Uterus (tissue), 2 donors: ENCODE data around the gene RMDN3.

Experiments
- POLR2A ChIP-seq, 2 donors: fragments of 450-650 bp; IDR thresholded peaks; one replicate each; pipeline ENCODE4 v1.6.1; 2016; ENCODE audit warnings: antibody characterized with exemption in 2 of 2, mild to moderate bottlenecking in 1 of 2, moderate library complexity in 1 of 2
- TF ChIP-seq, protein P1 (sequence below), 4 experiments: fragments of 200-600 bp in 2 of 4; fragments of 450-650 bp in 2 of 4; sonication (generic) in 2 of 4; IDR thresholded peaks; one replicate each; pipeline ENCODE4 v1.5.1; 2016 to 2019; ENCODE audit warnings: antibody characterized with exemption in 4 of 4, mild to moderate bottlenecking in 2 of 4, moderate library complexity in 1 of 4

DNA sequence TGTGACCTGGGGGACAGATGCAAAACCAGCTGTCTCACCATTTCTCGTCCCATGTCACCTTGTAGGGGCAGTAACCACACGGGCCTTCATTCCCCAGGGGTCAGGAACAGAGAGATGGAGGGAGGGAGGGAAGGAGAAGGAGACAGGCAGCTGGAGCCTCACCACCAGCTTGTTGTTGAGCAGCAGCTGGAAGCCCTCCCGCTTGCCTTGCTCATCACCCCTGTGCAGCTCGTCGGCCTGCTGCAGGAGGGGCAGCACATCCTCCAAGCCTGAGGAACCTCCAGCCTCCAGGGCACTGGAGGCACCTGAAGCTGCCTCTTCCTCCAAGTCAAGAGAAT is 10.3 kb downstream of the RMDN3 start:
- TF ChIP-seq, protein P1, sequence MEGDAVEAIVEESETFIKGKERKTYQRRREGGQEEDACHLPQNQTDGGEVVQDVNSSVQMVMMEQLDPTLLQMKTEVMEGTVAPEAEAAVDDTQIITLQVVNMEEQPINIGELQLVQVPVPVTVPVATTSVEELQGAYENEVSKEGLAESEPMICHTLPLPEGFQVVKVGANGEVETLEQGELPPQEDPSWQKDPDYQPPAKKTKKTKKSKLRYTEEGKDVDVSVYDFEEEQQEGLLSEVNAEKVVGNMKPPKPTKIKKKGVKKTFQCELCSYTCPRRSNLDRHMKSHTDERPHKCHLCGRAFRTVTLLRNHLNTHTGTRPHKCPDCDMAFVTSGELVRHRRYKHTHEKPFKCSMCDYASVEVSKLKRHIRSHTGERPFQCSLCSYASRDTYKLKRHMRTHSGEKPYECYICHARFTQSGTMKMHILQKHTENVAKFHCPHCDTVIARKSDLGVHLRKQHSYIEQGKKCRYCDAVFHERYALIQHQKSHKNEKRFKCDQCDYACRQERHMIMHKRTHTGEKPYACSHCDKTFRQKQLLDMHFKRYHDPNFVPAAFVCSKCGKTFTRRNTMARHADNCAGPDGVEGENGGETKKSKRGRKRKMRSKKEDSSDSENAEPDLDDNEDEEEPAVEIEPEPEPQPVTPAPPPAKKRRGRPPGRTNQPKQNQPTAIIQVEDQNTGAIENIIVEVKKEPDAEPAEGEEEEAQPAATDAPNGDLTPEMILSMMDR (IDR thresholded peaks at IDR 0.05), result no peak
- no peak for TF ChIP-seq POLR2A (IDR thresholded peaks at IDR 0.05)
